Choroid plexus epithelial cell (primary cell): Measurements from ENCODE around the gene TMEM131.

Source experiments
- DNase-seq: peaks from one replicate; pipeline ENCODE4 v3.0.0-alpha.2; 2010; ENCODE audit warnings: low read depth
- H3K4me3 ChIP-seq: 2 replicates; pipeline ENCODE4 v1.5.1; 2011; ENCODE audit warnings: low read depth, mild to moderate bottlenecking, control low read depth, low read length, moderate library complexity
- TF ChIP-seq, protein P1 (sequence below): conservative IDR thresholded peaks from 2 replicates; pipeline ENCODE4 v1.5.1; 2011; ENCODE audit warnings: low read depth, mild to moderate bottlenecking, control low read depth, inconsistent platforms, low read length, moderate library complexity

The TMEM131 gene

DNA sequence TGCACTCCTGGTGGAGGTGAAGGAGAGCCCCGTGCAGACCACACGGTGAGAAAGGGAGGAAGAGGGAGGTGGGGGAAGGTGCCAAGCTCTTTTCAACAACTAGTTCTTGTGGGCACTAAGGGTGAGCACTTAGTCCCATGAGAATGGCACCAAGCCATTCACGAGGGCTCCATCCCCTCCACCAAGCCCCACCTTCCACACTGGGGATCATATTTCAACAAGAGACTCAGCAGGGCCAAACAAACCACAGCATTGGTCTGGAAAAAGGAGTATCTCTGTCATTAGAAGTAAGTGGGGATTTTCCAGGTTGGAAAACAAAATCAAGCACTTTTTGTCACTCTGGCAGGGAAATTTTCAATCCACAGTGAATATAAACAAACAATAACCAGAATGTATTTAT, 244.0 kb downstream of the TMEM131 start:
- TF ChIP-seq, protein P1, sequence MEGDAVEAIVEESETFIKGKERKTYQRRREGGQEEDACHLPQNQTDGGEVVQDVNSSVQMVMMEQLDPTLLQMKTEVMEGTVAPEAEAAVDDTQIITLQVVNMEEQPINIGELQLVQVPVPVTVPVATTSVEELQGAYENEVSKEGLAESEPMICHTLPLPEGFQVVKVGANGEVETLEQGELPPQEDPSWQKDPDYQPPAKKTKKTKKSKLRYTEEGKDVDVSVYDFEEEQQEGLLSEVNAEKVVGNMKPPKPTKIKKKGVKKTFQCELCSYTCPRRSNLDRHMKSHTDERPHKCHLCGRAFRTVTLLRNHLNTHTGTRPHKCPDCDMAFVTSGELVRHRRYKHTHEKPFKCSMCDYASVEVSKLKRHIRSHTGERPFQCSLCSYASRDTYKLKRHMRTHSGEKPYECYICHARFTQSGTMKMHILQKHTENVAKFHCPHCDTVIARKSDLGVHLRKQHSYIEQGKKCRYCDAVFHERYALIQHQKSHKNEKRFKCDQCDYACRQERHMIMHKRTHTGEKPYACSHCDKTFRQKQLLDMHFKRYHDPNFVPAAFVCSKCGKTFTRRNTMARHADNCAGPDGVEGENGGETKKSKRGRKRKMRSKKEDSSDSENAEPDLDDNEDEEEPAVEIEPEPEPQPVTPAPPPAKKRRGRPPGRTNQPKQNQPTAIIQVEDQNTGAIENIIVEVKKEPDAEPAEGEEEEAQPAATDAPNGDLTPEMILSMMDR, result no peak
- DNase-seq, result peak; percentile 75
- no peak overlapping the region for H3K4me3 ChIP-seq

DNA sequence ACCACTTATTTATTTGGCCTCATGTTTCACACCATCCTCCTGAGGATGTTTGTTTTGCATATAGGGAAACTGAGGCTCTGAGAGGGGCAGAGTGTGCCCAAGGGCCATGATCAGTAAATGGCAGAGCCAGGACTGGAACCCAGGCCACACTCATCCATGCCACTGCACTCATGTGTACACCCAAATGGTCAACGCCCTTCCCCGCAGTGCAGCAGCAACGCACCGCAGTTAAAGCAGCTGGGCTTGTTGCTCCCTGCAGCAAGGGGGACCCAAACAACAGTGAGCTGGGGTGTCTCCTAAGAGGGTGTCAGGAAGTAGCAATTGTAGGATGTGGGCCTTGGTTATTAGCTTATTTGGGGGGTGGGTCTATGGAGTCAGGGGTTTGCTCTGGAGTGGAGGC, 245.7 kb downstream of the TMEM131 start:
- DNase-seq, result no peak
- no peak overlapping the region for H3K4me3 ChIP-seq
- TF ChIP-seq, protein P1, result no peak

DNA sequence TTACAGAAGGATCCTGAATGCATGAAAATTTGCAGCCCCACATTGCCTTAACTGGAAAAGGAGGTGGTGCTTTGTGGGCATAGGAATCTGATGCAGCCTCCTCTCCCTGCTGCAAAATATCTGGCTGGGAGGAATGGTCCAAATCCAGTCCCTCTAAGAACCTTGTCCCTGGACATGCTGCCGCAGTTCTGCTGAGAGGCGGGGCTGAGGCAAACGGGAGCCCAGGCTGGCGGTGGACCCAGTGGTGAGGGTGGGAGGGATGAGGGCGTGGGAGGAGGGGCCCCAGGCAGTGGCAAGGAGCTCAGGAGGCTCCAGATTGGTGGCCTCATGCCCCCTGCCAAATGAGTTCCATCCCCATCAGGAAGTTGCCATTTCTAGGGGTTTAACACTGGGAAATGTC, 246.2 kb downstream of the TMEM131 start:
- TF ChIP-seq, protein P1, result no peak
- DNase-seq, result no peak

DNA sequence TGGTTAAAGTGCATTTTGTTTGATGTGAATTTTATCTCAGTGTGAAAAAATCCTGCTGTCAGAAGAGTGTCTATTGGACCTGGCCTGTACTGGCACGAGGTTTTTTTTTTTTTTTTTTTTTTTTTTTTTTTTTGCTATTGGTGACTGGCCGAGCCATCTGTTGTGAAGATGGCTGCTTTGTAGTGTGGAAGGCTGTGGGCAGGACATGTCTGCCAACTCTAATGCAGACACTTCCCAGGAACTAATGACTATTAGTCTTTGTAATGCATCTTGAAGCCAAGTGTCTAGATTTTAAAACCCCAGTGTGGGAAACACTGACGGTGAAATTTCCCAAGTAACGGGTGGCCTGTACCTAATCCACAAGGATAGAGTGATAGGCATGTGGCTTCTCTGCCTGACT, 248.0 kb downstream of the TMEM131 start:
- H3K4me3 ChIP-seq, result no peak overlapping the region
- TF ChIP-seq, protein P1, result no peak
- DNase-seq, result no peak

More for the DNA sequence above, 246.2 kb downstream of the TMEM131 start:
- H3K4me3 ChIP-seq, result no peak overlapping the region

DNA sequence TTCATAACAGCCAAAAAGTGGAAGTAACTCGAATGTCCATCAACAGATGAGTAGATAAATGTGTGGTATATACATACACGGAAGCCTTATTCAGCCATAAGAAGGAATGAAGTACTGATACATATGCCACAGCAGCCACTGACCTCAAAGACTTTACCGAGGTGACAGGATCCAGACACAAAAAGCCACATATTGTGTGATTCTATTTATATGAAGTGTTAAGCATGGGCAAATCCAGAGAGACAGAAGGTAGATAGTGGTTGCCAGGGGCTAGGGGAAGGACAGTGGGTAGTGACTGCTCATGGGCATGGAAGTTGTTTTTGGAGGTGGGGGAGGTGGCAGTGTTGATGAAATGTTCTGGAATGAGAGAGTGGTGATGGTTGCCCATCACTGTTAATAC, 248.5 kb downstream of the TMEM131 start:
- H3K4me3 ChIP-seq, result no peak overlapping the region
- no peak for DNase-seq
- TF ChIP-seq, protein P1, result no peak

DNA sequence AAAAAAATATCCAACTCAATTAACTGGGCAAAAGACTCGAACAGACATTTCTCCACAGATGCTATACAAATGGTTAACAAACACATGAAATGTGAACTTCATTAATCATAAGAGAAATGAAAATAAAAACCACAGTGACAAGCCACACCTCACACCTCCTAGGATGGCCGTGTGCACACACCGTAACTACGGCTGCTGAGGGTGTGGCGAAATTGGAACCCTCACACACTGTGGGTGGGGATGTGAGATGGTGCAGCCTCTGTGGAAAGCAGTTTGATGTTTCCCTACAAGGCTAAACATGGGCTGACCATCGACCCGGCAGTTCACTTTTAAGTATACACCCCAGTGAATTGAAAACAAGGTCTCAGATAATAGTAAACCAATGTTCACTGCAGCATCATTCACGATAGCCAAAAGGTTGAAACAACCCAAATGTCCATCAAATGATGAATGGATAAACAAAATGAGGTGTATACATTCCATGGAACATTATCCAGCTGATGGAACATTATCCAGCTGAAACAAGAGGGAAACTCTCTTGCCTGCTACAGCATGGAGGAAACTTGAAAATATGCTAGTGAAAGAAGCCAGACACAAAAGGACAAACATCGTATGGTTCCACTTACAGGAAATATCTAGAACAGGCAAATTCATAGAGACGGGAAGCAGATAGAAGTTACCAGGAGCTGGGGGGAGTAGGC, 250.1 kb downstream of the TMEM131 start:
- no peak for DNase-seq
- TF ChIP-seq, protein P1, result no peak
- no peak overlapping the region for H3K4me3 ChIP-seq

DNA sequence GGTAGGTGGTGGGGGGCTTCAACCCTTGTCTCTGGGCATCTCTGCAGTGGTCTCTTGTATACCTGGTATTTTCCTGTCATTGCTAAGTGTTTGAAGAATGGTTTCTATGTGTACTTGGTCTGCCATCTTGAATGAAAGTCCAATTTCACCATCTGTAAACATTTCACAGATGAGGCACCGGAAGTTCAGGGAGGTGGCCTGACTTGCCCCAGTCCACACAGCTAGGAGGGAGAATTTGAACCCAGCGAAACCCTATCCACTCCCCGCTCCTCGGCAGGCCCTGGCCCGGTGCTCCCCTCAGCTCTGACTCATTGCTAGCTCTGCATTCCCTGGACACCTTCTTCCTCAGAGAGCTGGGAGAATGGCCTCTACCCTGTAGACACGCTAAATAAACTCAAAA, 251.8 kb downstream of the TMEM131 start:
- no peak overlapping the region for H3K4me3 ChIP-seq
- peak; percentile 25 for DNase-seq
- TF ChIP-seq, protein P1, result no peak
